ENCODE results near the gene COBLL1. TPM values are rescaled to one million over a fixed set of nuclear protein-coding genes. Genes with fewer than 3 reads are reported as not detected.

The COBLL1 gene
- total and polyA plus RNA-seq, 2 of the 4 experiments (the other 2 are of a cell fraction) = 0.79 to 1.1 TPM

- Histone ChIP-seq H2BK20ac (ENCODE audit: low read depth, low read length) (no peak overlapping the region), H3K9me1 (ENCODE audit: insufficient read depth, low read length) (no peaks in the 10 kb centered on the region), H3K79me1 (ENCODE audit: low read depth in 1 of 2, low read length in 2 of 2) (no peaks in the 10 kb centered on the region), H3K27me3 (ENCODE audit: control insufficient read depth, insufficient read depth, low read length) (no peaks in the 10 kb centered on the region), H2AK9ac (replicated peaks; ENCODE audit: low read depth, low read length, poor library complexity) (no peak overlapping the region), H3K9ac (ENCODE audit: low read depth, low read length) (no peak overlapping the region), H3K4me2 (ENCODE audit: low read depth, low read length) (no peak overlapping the region), H3K4me3 (ENCODE audit: insufficient read depth, low read depth, low read length) (no peak overlapping the region), H4K20me1 (ENCODE audit: insufficient read depth, low read length) (no peaks in the 10 kb centered on the region), H4K5ac (ENCODE audit: low read depth, low read length) (no peak overlapping the region), H3K27ac (ENCODE audit: insufficient read depth, low read length) (no peak overlapping the region), H3K4me1 (ENCODE audit: control insufficient read depth, insufficient read depth, low read length) (no peaks in the 10 kb centered on the region), H3K4ac (ENCODE audit: low read depth, low read length) (no peak overlapping the region), H3K18ac (ENCODE audit: low read depth, low read length) (no peak overlapping the region), H2BK15ac (ENCODE audit: low read depth, low read length) (no peak overlapping the region), H3K36me3 (ENCODE audit: control insufficient read depth, insufficient read depth, low read length) (no peaks in the 10 kb centered on the region), H2AFZ (replicated peaks; ENCODE audit: low read length, poor library complexity) (no peak overlapping the region), H3K23ac (ENCODE audit: low read depth, low read length) (no peak overlapping the region), H2BK5ac (ENCODE audit: low read depth, low read length, poor library complexity, severe bottlenecking) (no peak overlapping the region), H3K14ac (replicated peaks; ENCODE audit: low read depth, low read length) (no peak overlapping the region), H2AK5ac (ENCODE audit: low read depth, low read length) (no peak overlapping the region), H4K8ac (ENCODE audit: low read depth in 2 of 2, low read length in 2 of 2) (no peak overlapping the region), H3K56ac (ENCODE audit: extremely low read depth, insufficient read depth, low read length) (no peak overlapping the region), H2BK120ac (ENCODE audit: low read depth, low read length) (no peak overlapping the region), H3K9me3 (ENCODE audit: control insufficient read depth, insufficient read depth, low read length) (no peaks in the 10 kb centered on the region), H4K91ac (ENCODE audit: insufficient read depth, low read depth, low read length) (no peak overlapping the region)
- dilution Hi-C loops (cut with HindIII; ENCODE audit: low sequenced_read_pairs, unreplicated experiment) = no loop called here
- ChIA-PET POLR2A (ENCODE audit: unreplicated experiment) (no interaction called here), CTCF (no interaction called here)
- DNase-seq = peak; percentile 4
- no CpG with 5 or more reads among the region's 6 CpGs for WGBS, 2 experiments (ENCODE audit: extremely low coverage in 2 of 2, insufficient read length in 1 of 2)
- intact Hi-C loops (cut with micrococcal nuclease) = no loop called here
- ATAC-seq (ENCODE audit: low read depth) = no peak
- no TSS peak for BruUV-seq (replicated peaks)
- in situ Hi-C loops (cut with MboI; ENCODE audit: low sequenced_read_pairs) = no loop called here
- no peak for TF ChIP-seq NFE2L2 (IDR thresholded peaks at IDR 0.05; ENCODE audit: low read depth, low read length)
- TF ChIP-seq RCOR1 (IDR thresholded peaks at IDR 0.05; ENCODE audit: insufficient replicate concordance, low read length) = no peak
- no peak for TF ChIP-seq MXI1 (IDR thresholded peaks at IDR 0.05; ENCODE audit: borderline replicate concordance, low read depth, low read length)
- TF ChIP-seq ELK1 (IDR thresholded peaks at IDR 0.05; ENCODE audit: borderline replicate concordance, low read depth, low read length) = no peak
- no peak for TF ChIP-seq RAD21 (IDR thresholded peaks at IDR 0.05; ENCODE audit: low read length)
- no peak for TF ChIP-seq RFX5 (IDR thresholded peaks at IDR 0.05; ENCODE audit: low read depth, low read length)
Observed at GRCh38 chr2:164694275-164694695, 147.3 kb downstream of the COBLL1 start.
